HG03196 (cell line): ENCODE measurements around the gene GNL2.

ENCODE experiments used
- ATAC-seq: cut with Tn5 transposase; IDR thresholded peaks from one replicate; pipeline ENCODE4 v1.9.1; 2021; ENCODE audit not compliant: unreplicated experiment

GNL2 gene

GRCh38 chr1:37595440-37596181, at the start of gene GNL2:
GNL2 (minus strand) TSS chr1:37595937; CDS start chr1:37595822, 115 bp downstream.
- ATAC-seq, result peak; percentile 97

GRCh38 chr1:37641059-37641458, 45.3 kb upstream of the GNL2 start:
- ATAC-seq, result no peak

GRCh38 chr1:37636435-37636834, 40.7 kb upstream of the GNL2 start:
- no peak for ATAC-seq

GRCh38 chr1:37634992-37635902, 39.5 kb upstream of the GNL2 start:
- no peak for ATAC-seq

- ATAC-seq, result no peak
These were observed 38.7 kb upstream of the GNL2 start, which contains the start of gene RSPO1 for GRCh38 chr1:37634244-37634991. RSPO1 (minus strand) TSS chr1:37634892; CDS start chr1:37629661, 5,231 bp downstream.

GRCh38 chr1:37633938-37634243, 38.2 kb upstream of the GNL2 start:
- no peak for ATAC-seq

- ATAC-seq, result no peak
These were observed 37.6 kb upstream of the GNL2 start for GRCh38 chr1:37633040-37633937.

GRCh38 chr1:37631036-37631435, 35.3 kb upstream of the GNL2 start:
- no peak for ATAC-seq

- no peak for ATAC-seq
These were observed 34.8 kb upstream of the GNL2 start for GRCh38 chr1:37630426-37631028.

GRCh38 chr1:37629726-37630425, 34.1 kb upstream of the GNL2 start:
- ATAC-seq, result no peak

GRCh38 chr1:37629008-37629407, 33.3 kb upstream of the GNL2 start:
- no peak for ATAC-seq

GRCh38 chr1:37628026-37628556, 32.4 kb upstream of the GNL2 start:
- no peak for ATAC-seq

- no peak for ATAC-seq
These were observed 26.4 kb upstream of the GNL2 start for GRCh38 chr1:37622131-37622530.

GRCh38 chr1:37621326-37621870, 25.7 kb upstream of the GNL2 start:
- no peak for ATAC-seq

GRCh38 chr1:37620707-37621106, 25.0 kb upstream of the GNL2 start:
- no peak for ATAC-seq

- ATAC-seq, result no peak
These were observed 20.6 kb upstream of the GNL2 start for GRCh38 chr1:37616330-37616729.

- ATAC-seq, result no peak
These were observed 18.4 kb upstream of the GNL2 start for GRCh38 chr1:37614105-37614504.

- ATAC-seq, result no peak
These were observed 16.4 kb upstream of the GNL2 start for GRCh38 chr1:37612186-37612585.

- no peak for ATAC-seq
These were observed 14.3 kb upstream of the GNL2 start for GRCh38 chr1:37609994-37610393.
